Measurements from ENCODE around the gene ZNF747. TPM values are rescaled to one million over a fixed set of nuclear protein-coding genes. Genes with fewer than 3 reads are reported as not detected.

Gene ZNF747
- total and polyA plus RNA-seq, 2 donors (not counting 3 experiments of a cell fraction or from before 2014, with no cell fraction given), result 6.4 to 7.2 TPM

- Histone ChIP-seq H3K4me1 (ENCODE audit: control insufficient read depth, extremely low read depth, insufficient read depth, low read length) (peaks cover 7% of the 10 kb centered on the region), H3K27me3 (ENCODE audit: control insufficient read depth in 2 of 2, insufficient read depth in 2 of 2, low read length in 2 of 2) (no peaks in the 10 kb centered on the region), H4K20me1 (replicated peaks; ENCODE audit: control insufficient read depth, extremely low read depth, insufficient read depth, low read length) (no peaks in the 10 kb centered on the region), H3K4me3 (replicated peaks in 1 of 3; ENCODE audit: insufficient read depth in 1 of 3, low read depth in 1 of 3, low read length in 3 of 3) (no peak overlapping the region), H3K27ac (ENCODE audit: insufficient read depth, low read depth, low read length) (no peak overlapping the region), H3K9me1 (replicated peaks; ENCODE audit: control insufficient read depth, extremely low read depth, insufficient read depth, low read length) (no peaks in the 10 kb centered on the region), H2AFZ (ENCODE audit: low read depth, low read length) (no peak overlapping the region), H3K4me2 (ENCODE audit: insufficient read depth, low read length) (no peak overlapping the region), H3K36me3 (ENCODE audit: control insufficient read depth in 2 of 2, extremely low read depth in 1 of 2, insufficient read depth in 2 of 2, low read length in 2 of 2) (peaks cover 2 to 10% of the 10 kb centered on the region in 2 experiments), H3K9me3 (replicated peaks; ENCODE audit: control insufficient read depth, insufficient read depth, low read length) (no peaks in the 10 kb centered on the region), H3K79me2 (ENCODE audit: control insufficient read depth, insufficient read depth, low read length) (peaks cover 35% of the 10 kb centered on the region), H3K9ac (replicated peaks; ENCODE audit: extremely low read depth, insufficient read depth, low read length) (no peak overlapping the region)
- TF ChIP-seq MYC (IDR thresholded peaks at IDR 0.05; ENCODE audit: low read depth, low read length) (no peak), FOS (IDR thresholded peaks at IDR 0.05; ENCODE audit: borderline replicate concordance, insufficient read depth, low read length) (no peak)
- dilution Hi-C loops (cut with MboI; ENCODE audit: extremely low pct_ligation_motif_present, low sequenced_read_pairs), result no loop called here
- CTCF ChIA-PET, result no interaction called here
- intact Hi-C loops (cut with micrococcal nuclease), result no loop called here
- no peak for DNase-seq (ENCODE audit: low read depth, low spot score)
- POLR2A ChIA-PET, result no interaction called here
- FAIRE-seq, result no peak
- BruUV-seq (replicated peaks), result no TSS peak
These were observed 48.1 kb upstream of the ZNF747 start for GRCh38 chr16:30582611-30583340.

GRCh38 chr16:30581457-30581856 is 46.8 kb upstream of the ZNF747 start:
- no TSS peak for BruUV-seq (replicated peaks)
- Histone ChIP-seq H4K20me1 (replicated peaks; ENCODE audit: control insufficient read depth, extremely low read depth, insufficient read depth, low read length) (no peaks in the 10 kb centered on the region), H3K27ac (ENCODE audit: insufficient read depth, low read depth, low read length) (no peak overlapping the region), H3K9ac (replicated peaks; ENCODE audit: extremely low read depth, insufficient read depth, low read length) (no peak overlapping the region), H3K79me2 (ENCODE audit: control insufficient read depth, insufficient read depth, low read length) (peaks cover 28% of the 10 kb centered on the region), H3K9me1 (replicated peaks; ENCODE audit: control insufficient read depth, extremely low read depth, insufficient read depth, low read length) (no peaks in the 10 kb centered on the region), H3K4me1 (ENCODE audit: control insufficient read depth, extremely low read depth, insufficient read depth, low read length) (peaks cover 7% of the 10 kb centered on the region), H2AFZ (ENCODE audit: low read depth, low read length) (no peak overlapping the region), H3K9me3 (replicated peaks; ENCODE audit: control insufficient read depth, insufficient read depth, low read length) (no peaks in the 10 kb centered on the region), H3K4me3 (replicated peaks in 1 of 3; ENCODE audit: insufficient read depth in 1 of 3, low read depth in 1 of 3, low read length in 3 of 3) (no peak overlapping the region), H3K36me3 (ENCODE audit: control insufficient read depth in 2 of 2, extremely low read depth in 1 of 2, insufficient read depth in 2 of 2, low read length in 2 of 2) (peaks cover 2 to 11% of the 10 kb centered on the region in 2 experiments), H3K27me3 (ENCODE audit: control insufficient read depth in 2 of 2, insufficient read depth in 2 of 2, low read length in 2 of 2) (no peaks in the 10 kb centered on the region), H3K4me2 (ENCODE audit: insufficient read depth, low read length) (no peak overlapping the region)
- dilution Hi-C loops (cut with MboI; ENCODE audit: extremely low pct_ligation_motif_present, low sequenced_read_pairs) (no loop called here), intact Hi-C loops (cut with micrococcal nuclease) (no loop called here)
- DNase-seq (ENCODE audit: low read depth, low spot score), result no peak
- no peak for TF ChIP-seq CTCF (IDR thresholded peaks at IDR 0.05; ENCODE audit: extremely low read depth in 1 of 2, insufficient read depth in 1 of 2, low read depth in 1 of 2, low read length in 2 of 2)
- TF ChIP-seq EZH2 (IDR thresholded peaks at IDR 0.05; ENCODE audit: borderline replicate concordance, low read depth, low read length, severe bottlenecking), result no peak
- no peak for TF ChIP-seq GATA2 (IDR thresholded peaks at IDR 0.05; ENCODE audit: insufficient read depth, insufficient read length, low read depth, low read length)
- no peak for TF ChIP-seq POLR2AphosphoS5 (IDR thresholded peaks at IDR 0.05; ENCODE audit: insufficient read depth, low read depth, low read length)
- TF ChIP-seq JUN (IDR thresholded peaks at IDR 0.05; ENCODE audit: borderline replicate concordance, insufficient read depth, insufficient read length, low read depth), result no peak
- no peak for TF ChIP-seq MAX (IDR thresholded peaks at IDR 0.05; ENCODE audit: insufficient read depth, insufficient read length)
- TF ChIP-seq FOS (IDR thresholded peaks at IDR 0.05; ENCODE audit: borderline replicate concordance, insufficient read depth, low read length), result no peak
- no peak for TF ChIP-seq MYC (IDR thresholded peaks at IDR 0.05; ENCODE audit: low read depth, low read length)
- no peak for TF ChIP-seq POLR2A (IDR thresholded peaks at IDR 0.05; ENCODE audit: low read depth, low read length)
- ChIA-PET CTCF (interaction anchor here (1.2 kb wide), 1 partner anchor 17 kb away, joined by 5 read pairs; no protein-coding TSS in a partner anchor), POLR2A (no interaction called here)
- no peak for FAIRE-seq
